Measurements from ENCODE around the gene PMIS2. TPM values are rescaled to one million over a fixed set of nuclear protein-coding genes. Genes with fewer than 3 reads are reported as not detected.
"Not testable (repeated sequence)": the region's sequence is repeated elsewhere in the genome, so short reads cannot be mapped to it uniquely, and the experiment has no call there.

Gene PMIS2
- total and polyA plus RNA-seq, 7 donors = not detected

GRCh38 chr19:35596366-35596999, 10.5 kb downstream of the PMIS2 start:
- no peak for DNase-seq
- H3K4me1 ChIP-seq = no peaks in the 10 kb centered on the region
- intact Hi-C loops (cut with DNase I) = no loop called here
- H3K27ac ChIP-seq = no peak overlapping the region
- H3K36me3 ChIP-seq = no peaks in the 10 kb centered on the region
- WGBS, 2 donors = 65 to 73% methylated on average over 4 of the region's 4 CpGs
- no peak overlapping the region for H3K4me3 ChIP-seq
- H3K27me3 ChIP-seq = peaks cover 0 to 19% (median 0%) of the 10 kb centered on the region in 3 donors
- TF ChIP-seq POLR2A (IDR thresholded peaks at IDR 0.05) (no peak), EP300 (IDR thresholded peaks at IDR 0.05) (no peak), CTCF (IDR thresholded peaks at IDR 0.05) (no peak), POLR2AphosphoS5 (IDR thresholded peaks at IDR 0.05) (no peak)
- no peaks in the 10 kb centered on the region for H3K9me3 ChIP-seq

- WGBS, 2 donors = 91 to 93% methylated on average over 3 of the region's 3 CpGs
- DNase-seq = no peak
- Histone ChIP-seq H3K4me1 (no peaks in the 10 kb centered on the region), H3K27ac (no peak overlapping the region), H3K27me3 (no peaks in the 10 kb centered on the region), H3K4me3 (no peak overlapping the region), H3K9me3 (no peaks in the 10 kb centered on the region), H3K36me3 (no peaks in the 10 kb centered on the region)
- TF ChIP-seq EP300 (IDR thresholded peaks at IDR 0.05) (no peak), POLR2A (IDR thresholded peaks at IDR 0.05) (no peak), CTCF (IDR thresholded peaks at IDR 0.05) (no peak), POLR2AphosphoS5 (IDR thresholded peaks at IDR 0.05) (no peak)
- intact Hi-C loops (cut with DNase I) = no loop called here
Observed at GRCh38 chr19:35601971-35602370, 16.0 kb downstream of the PMIS2 start.

GRCh38 chr19:35604436-35604835, 18.5 kb downstream of the PMIS2 start:
- H3K27me3 ChIP-seq; H3K9me3 ChIP-seq; DNase-seq; H3K4me1 ChIP-seq; intact Hi-C loops (cut with DNase I); H3K27ac ChIP-seq; H3K36me3 ChIP-seq; H3K4me3 ChIP-seq: not testable (repeated sequence)
- WGBS, 2 donors = 84 to 88% methylated on average over 4 of the region's 4 CpGs

GRCh38 chr19:35607170-35607569, 21.2 kb downstream of the PMIS2 start:
- DNase-seq; H3K36me3 ChIP-seq; H3K4me3 ChIP-seq; H3K27ac ChIP-seq; H3K4me1 ChIP-seq; intact Hi-C loops (cut with DNase I); H3K27me3 ChIP-seq; H3K9me3 ChIP-seq: not testable (repeated sequence)
- 90 to 92% methylated on average over 8 of the region's 8 CpGs for WGBS, 2 donors

- 88 to 89% methylated on average over 3 of the region's 3 CpGs for WGBS, 2 donors
- intact Hi-C loops (cut with DNase I) = no loop called here
- H3K27ac ChIP-seq = no peak overlapping the region
- TF ChIP-seq POLR2AphosphoS5 (IDR thresholded peaks at IDR 0.05) = no peak
- no peak for TF ChIP-seq EP300 (IDR thresholded peaks at IDR 0.05)
- no peak for TF ChIP-seq CTCF (IDR thresholded peaks at IDR 0.05)
- TF ChIP-seq POLR2A (IDR thresholded peaks at IDR 0.05) = no peak
- no peaks in the 10 kb centered on the region for H3K27me3 ChIP-seq
- no peak for DNase-seq
- H3K4me3 ChIP-seq = no peak overlapping the region
- no peaks in the 10 kb centered on the region for H3K36me3 ChIP-seq
- peaks cover 0 to 7% (median 3%) of the 10 kb centered on the region in 4 donors for H3K4me1 ChIP-seq
- H3K9me3 ChIP-seq = no peaks in the 10 kb centered on the region
Observed at GRCh38 chr19:35607661-35608060, 21.7 kb downstream of the PMIS2 start.

- no peak for TF ChIP-seq POLR2AphosphoS5 (IDR thresholded peaks at IDR 0.05)
- no peak for TF ChIP-seq EP300 (IDR thresholded peaks at IDR 0.05)
- no peaks in the 10 kb centered on the region for H3K9me3 ChIP-seq
- no peak overlapping the region for H3K27ac ChIP-seq
- no peak overlapping the region for H3K4me3 ChIP-seq
- no peak for DNase-seq
- WGBS, 2 donors = 75 to 76% methylated on average over 2 of the region's 2 CpGs
- intact Hi-C loops (cut with DNase I) = no loop called here
- no peaks in the 10 kb centered on the region for H3K36me3 ChIP-seq
- H3K27me3 ChIP-seq = no peaks in the 10 kb centered on the region
- peaks cover 0 to 13% (median 9%) of the 10 kb centered on the region in 4 donors for H3K4me1 ChIP-seq
Observed at GRCh38 chr19:35608251-35608650, 22.3 kb downstream of the PMIS2 start.
